Measurements from ENCODE around the gene TOX2.

Gene TOX2

GRCh38 chr20:43941476-43942200, 27.0 kb downstream of the TOX2 start:
- no peak for DNase-seq

DNA sequence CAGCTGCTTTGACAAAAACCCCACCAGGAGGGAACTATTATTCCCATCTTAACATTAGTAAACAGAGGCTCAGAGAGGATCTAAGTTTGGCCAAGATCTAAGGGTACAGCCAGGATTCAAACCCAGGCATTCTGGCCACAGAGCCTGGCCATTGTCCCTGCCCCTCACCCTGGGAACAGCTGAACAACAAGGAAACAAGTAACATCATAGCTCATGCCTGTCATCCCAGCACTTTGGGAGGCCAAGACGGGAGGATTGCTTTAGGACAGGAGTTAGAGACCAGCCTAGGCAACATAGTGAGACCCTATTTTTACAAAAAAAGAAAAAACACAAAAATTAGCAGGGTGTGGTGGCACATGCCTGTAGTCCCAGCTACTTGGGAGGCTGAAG, 27.5 kb downstream of the TOX2 start:
- DNase-seq, result no peak

GRCh38 chr20:43942667-43943285, 28.1 kb downstream of the TOX2 start:
- no peak for DNase-seq

DNA sequence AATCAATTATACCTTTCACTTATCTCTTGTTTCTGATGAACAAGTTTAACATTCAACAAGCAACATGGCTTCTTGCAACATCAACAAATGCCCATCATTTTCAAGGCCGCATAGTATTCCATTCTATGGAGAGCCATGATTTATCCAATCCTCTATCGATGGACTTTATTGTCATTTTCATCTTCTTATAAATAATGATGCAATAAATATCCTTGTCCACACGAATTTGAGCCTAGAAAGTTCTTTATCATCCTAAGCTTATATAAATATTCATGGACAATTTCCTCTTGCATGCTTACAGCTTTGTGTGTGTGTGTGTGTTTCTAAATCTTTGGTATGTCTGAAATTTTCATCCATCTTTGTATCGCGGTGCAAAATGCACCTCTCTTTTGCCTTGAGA, 29.1 kb downstream of the TOX2 start:
- no peak for DNase-seq

- DNase-seq, result no peak
Measured at GRCh38 chr20:43944653-43945235, 30.1 kb downstream of the TOX2 start.

- no peak for DNase-seq
Measured at GRCh38 chr20:43945391-43946205, 30.9 kb downstream of the TOX2 start.

DNA sequence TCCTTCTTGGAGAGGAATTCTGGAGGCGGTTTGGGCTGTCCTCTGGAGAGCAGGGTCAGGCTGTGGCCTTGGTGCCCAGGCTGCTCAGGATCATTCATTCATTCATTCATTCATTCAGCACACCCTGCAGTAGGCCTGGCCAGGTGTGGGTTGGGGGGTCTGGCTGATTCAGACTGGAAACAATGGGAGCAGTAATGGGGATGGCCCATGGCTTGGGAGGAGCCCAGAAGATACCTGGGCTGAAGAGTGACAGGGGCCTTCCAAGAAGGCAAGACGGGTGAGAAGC, 31.5 kb downstream of the TOX2 start:
- DNase-seq, result no peak

DNA sequence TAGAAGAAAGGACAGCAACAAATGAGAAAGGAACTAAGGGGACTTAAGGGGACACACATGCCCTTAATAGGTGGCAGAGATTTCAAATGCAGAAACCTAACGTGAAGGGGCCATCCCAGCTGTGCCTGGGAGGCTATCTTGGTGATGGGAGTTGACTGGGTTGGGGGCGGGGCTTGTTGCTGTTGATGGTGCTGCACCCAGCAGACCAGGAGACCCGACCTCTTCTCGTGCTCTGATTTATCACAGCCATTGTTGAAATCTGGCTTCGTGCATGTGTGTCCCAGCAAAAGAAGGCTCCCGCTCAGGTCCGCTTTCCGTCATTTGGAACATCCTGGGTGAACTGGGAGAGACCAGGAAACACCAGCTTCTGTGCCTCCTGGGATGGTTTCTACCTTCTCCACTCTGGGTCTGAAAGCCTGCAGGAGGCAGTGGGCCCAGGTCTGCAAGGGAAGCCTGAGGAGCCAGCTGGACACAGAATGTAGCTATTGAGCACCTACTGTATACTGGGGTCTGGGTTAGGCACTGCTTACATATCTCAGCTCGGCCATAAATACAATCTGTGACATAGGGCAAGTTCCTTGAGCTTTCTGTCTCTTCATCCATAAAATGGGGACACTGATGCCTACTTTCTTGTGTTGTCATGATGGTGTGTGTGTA, 32.1 kb downstream of the TOX2 start:
- DNase-seq, result no peak

DNA sequence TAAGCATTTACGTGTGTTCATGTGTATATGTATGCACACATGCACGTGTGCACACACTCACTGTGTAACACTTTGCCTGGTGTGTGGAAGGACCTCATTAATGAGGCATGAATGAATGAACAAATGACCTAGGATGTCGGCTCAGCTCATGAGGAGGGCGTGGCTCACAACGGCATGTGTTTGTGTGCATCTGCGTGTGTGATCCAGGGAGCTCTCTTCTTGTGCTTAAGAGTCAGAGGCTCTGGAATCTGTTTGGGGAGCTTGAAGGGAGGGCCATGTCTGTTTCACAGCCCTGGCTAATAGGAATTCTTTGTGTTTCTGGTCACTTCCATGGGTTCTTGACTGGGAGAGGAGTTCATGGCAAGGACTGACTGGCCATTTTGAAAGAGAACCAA, 32.7 kb downstream of the TOX2 start:
- no peak for DNase-seq

GRCh38 chr20:43948455-43948854, 33.8 kb downstream of the TOX2 start:
- no peak for DNase-seq

DNA sequence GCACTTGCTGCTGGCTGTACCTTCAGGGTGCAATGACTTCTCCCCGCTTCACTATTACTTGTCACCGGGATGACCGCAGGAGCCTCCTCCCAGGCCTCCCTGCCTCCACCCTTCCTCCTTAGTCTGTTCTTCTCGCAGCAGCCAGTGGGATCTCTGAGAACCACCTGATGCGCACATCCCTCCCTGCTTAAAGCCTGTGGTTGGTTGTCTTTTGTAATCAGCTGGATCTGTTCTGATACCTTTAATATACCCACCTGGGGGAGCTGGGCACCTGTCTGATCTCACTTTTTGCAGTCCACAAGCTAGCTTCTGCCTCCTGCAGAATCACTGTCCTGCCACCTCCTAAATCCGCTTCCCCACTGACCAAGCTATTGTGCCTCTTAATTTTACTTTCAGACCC, 34.6 kb downstream of the TOX2 start:
- DNase-seq, result no peak

- DNase-seq, result no peak
Measured at GRCh38 chr20:43949741-43950618, 35.3 kb downstream of the TOX2 start.

DNA sequence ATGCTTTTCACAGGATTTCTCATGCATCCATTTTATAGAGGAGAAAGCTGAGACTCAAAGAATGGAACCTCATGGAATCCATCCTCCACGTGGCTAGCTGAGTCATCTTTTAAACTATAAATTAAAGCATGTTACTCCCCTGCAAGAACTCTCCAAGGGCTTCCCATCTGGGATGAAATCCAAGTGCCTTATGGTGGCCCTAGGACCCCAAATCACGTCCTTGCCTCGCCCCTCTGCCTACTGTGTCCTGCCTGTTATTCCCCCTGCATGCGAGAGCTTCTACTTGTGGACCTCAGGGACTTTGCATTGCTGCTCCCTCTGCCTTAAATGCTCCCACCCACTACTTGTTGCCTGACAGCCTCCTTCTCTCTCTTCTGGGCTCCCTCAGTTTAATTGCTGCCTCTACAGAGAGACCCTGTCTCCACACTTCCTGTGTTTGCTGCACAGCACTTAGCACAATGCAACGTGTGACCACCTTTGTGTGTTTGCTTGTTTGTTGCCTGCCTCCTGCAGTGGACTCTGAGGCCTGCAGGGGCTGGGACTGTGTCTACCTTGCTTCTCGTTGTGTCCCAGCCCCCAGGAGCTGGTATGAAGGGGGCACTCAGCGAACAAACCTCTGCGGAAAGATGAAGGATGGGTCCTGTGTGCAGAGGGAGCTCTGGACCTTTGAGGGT, 39.4 kb downstream of the TOX2 start:
- DNase-seq, result no peak

DNA sequence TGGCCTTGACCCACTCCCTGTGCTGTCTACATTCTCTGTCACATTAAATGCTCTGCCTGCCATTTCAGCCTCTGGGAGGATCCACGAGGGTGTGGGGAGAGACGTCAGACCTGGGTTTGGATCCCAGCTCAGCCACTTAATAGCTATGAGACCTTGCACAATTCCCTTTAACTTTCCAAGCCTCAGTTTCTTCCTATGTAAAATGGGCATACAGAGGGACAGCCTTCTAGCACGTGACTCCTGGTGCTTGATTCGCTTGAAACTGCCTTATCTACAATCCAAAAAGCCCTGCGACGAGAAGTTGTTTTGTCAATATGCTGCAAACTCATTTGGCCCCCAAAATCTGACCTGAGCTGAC, 40.0 kb downstream of the TOX2 start:
- DNase-seq, result no peak

DNA sequence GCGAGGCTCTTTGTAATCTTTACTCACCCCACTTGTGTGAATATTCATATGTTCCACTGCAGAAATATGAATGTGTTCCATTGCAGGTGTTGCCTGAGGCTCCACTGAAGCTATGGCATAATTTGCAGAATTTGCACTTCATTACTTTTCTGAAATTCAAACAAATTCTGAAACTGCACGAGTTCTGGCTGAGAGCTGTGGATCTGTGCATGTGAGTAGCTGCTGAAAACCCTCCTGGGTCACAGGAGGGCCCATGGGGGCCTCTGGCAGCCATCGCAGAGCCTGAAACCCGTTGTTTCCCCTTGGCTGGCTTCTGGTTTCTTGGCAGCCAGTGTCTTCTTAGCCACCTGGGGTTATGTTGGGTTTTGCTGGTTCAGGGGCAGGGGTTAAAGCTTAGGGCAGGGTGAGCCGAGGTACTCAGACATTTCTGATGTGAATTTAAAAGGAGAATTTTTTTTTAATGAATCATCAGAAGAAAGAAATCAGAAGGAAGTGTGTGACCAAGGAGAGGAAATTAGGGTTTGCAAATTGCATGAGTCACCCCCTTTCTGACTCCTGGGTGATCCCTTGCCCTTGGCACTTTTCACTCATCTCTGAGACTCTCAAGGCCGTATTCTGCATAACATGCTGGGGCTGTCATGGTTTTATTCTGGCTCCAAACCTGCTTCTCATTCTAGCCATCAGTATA, 40.6 kb downstream of the TOX2 start:
- DNase-seq, result no peak

DNA sequence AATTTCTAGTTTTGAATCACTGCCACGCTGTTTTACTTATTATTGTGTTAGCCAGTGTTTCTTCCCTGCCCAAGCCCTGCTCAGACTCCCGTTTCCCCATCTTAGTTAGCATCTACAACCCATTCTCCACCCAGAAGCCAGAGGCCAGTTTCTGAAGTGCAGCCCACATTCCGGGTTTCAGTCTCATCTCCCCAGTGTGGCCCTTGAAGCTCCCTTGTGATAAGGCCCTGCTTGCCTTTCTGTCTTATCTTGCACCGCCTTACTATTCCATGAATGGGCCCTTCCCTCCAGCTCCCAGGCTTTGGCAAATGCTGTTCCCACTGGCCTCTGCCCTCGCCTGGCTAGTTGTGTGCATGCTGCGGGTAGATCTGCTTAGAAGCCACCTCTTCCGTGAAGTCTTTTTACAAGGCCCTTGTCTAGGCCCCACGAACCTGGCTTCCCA, 41.1 kb downstream of the TOX2 start:
- no peak for DNase-seq

DNA sequence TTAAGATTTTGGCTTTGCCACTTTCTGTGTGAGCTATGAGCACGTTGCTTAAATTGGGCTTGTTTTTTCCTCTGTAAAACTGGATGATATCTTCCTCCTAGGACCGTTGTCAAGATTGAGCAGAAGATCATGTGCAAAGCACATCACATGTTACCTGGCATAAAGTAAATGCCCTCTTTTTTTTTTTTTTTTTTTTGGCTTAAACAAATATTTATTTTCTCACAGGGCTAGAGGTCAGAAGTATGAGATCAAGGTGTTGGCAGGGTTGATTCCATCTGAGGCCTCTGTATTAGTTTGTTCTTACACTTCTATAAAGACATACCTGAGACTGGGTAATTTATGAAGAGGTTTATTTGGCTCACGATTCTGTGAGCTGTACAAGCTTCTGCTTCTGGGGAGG, 42.7 kb downstream of the TOX2 start:
- no peak for DNase-seq

- no peak for DNase-seq
Measured at GRCh38 chr20:43958626-43959025, 44.0 kb downstream of the TOX2 start.

DNA sequence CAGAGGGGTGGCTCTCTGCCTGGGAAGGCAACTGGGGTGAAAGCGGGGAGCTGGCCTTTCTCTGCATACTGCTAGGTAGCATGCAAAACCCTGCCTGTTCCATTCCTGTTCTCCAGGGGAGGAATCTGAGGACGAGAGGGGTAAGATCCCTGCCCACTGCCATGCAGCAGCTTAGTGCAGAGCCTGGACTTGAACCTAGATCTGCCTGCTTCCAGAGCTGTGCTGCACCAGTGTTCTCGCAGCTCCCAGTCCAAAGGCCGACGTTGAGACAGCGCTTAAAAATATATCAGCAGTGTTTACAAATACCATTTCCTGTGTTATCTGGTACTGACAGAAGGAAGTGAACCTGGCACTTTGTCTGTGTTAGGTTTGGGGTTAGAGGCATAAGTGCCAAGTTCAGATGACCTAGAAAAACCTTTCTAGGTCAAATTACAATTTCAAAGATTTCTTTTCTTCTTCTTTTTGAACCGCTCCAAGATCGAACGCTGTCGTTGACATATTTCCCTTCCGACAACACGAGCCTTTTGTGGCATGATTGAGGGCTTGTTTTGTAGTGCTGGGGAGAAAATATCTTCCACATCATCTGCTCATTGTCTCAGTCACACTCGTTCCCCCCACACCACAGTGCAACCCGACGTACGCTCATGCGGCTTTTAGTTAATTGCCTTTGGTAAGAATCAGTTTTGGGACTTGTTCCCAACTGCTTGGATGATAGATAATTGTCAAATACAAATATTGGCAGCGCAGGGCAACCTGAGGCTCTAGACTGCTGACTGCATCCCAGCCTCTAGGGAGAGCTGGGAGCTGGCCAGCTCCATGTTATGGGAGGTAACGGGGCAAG, 44.6 kb downstream of the TOX2 start:
- no peak for DNase-seq

DNA sequence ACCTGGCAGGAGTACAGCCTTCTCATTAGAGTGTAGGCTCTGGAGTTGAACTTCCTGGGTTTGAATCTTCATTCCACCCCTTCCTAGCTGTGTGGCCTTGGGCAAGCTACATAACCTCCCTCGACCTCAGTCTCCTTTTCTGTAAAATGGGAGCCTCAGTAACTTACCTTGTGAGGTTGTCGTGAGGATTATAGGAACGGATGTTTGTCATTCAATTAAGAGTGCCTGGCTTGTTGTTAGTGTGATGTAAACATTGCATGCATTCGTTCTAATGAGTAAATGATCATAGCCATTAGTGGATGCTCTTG, 45.2 kb downstream of the TOX2 start:
- DNase-seq, result no peak

Data from cerebellar nuclear complex (tissue), 1 donor.